ENCODE results near the gene SMARCA4.
"Not testable (repeated sequence)": the region's sequence is repeated elsewhere in the genome, so short reads cannot be mapped to it uniquely, and the experiment has no call there.

Gene SMARCA4

DNA sequence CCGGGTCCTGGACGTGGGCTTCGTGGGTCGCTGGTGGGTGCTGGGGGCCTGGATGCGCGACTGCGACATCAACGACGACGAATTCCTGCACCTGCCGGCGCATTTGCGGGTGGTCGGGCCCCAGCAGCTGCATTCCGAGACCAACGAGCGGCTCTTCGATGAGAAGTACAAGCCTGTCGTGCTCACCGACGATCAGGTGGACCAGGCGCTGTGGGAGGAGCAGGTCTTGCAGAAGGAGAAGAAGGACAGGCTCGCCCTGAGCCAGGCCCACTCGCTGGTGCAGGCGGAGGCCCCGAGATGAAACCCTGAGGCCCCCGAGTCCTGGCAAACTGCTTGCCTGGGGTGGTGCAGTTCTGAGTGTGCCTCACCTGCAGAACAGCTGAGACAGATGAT lies 31.4 kb upstream of the SMARCA4 start:
- DNase-seq = no peak

DNA sequence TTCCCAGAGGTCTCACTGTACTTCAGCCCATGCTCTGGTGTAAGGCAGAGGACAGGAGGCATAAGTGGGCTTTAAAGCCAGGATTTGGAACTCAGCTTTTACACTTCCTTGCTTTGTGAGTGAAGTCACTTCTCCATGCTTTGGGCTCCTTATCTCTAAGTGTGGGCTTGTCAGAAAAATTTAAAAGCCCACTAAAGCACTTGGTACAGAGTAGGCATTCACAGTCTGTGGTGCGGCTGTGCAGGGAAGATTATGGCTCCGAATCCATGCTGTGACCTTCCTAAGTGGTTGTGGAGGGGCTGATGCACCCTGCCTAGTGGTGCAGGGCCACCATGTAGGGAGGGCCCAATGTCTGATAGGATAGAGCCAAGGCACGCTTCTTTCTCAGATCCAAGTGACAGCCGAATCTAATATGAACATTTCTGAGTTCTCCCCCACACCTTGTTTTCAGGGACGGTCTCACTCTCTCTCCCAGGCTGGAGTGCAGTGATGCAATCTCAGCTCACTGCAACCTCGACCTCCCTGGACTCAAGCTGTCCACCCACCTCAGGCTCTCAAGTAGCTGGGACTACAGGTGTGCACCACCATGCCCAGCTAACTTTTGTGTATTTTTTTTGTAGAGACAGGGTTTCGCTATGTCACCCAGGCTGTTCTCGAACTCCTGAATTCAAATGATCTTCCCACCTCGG lies 25.3 kb upstream of the SMARCA4 start:
- no peak for DNase-seq

GRCh38 chr19:10936661-10937084 lies 24.2 kb upstream of the SMARCA4 start:
- DNase-seq = peak; percentile 77

- not testable (repeated sequence) for DNase-seq
Measured at GRCh38 chr19:10941649-10942048, 19.2 kb upstream of the SMARCA4 start.

DNA sequence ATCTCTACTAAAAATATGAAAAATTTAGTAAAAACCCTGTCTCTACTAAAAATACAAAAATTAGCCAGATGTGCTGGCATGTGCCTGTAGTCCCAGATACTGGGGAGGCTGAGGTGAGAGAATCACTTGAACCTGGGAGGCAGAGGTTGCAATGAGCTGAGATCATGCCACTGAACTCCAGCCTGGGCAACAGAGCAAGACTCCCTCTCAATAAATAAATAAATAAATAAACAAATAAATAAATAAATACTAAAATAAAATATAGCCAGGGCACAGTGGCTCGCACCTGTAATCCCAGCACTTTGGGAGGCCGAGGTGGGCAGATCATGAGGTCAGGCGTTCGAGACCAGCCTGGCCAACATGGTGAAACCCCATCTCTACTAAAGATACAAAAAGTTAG lies 17.4 kb upstream of the SMARCA4 start:
- not testable (repeated sequence) for DNase-seq

GRCh38 chr19:10945264-10945663 lies 15.6 kb upstream of the SMARCA4 start:
- DNase-seq = no peak

GRCh38 chr19:10946958-10947657 lies 13.7 kb upstream of the SMARCA4 start:
- no peak for DNase-seq

DNA sequence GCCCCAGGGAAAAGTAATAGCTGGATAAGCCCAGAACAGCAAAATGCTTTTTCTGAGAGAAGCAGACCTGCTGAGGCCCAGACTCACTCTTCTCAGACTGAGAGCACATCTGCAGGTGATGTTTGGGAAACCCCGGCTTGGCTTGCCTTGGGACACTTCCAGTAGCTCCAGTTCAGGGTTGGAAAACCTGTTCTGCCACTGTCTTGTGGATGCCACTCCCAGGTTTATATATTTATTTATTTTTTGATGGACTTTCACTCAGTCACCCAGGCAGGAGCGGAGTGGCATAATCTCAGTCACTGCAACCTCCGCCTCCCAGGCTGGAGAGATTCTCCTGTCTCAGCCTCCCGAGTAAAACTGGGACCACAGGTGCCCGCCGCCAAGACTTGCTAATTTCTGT lies 8.0 kb upstream of the SMARCA4 start:
- DNase-seq = no peak

DNA sequence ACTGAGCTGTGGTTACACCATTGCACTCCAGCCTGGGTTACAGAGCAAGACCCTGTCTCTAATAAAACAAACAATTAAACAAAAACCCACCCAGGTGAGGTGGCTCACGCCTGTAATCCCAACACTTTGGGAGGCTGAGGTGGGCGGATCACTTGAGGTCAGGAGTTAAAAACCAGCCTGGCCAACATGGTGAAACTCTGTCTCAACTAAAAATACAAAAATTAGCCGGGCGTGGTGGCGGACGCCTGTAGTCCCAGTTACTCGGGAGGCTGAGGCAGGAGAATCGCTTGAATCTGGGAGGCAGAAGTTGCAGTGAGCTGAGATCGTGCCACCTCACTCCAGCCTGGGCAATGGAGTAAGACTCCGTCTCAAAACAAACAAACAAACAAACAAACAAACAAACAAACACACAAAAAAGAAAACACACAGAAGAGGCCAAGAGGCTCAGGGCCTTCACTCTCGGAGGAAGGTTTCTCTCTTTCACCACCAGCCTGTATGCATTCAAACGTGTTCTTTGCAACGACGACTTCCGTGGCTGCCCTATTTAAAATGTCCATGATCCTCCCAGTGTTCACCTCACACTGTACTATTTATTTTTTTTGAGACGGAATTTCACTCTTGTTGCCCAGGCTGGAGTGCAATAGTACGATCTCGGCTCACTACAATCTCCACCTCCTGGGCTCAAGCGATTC lies 1.4 kb upstream of the SMARCA4 start:
- DNase-seq = not testable (repeated sequence)

DNA sequence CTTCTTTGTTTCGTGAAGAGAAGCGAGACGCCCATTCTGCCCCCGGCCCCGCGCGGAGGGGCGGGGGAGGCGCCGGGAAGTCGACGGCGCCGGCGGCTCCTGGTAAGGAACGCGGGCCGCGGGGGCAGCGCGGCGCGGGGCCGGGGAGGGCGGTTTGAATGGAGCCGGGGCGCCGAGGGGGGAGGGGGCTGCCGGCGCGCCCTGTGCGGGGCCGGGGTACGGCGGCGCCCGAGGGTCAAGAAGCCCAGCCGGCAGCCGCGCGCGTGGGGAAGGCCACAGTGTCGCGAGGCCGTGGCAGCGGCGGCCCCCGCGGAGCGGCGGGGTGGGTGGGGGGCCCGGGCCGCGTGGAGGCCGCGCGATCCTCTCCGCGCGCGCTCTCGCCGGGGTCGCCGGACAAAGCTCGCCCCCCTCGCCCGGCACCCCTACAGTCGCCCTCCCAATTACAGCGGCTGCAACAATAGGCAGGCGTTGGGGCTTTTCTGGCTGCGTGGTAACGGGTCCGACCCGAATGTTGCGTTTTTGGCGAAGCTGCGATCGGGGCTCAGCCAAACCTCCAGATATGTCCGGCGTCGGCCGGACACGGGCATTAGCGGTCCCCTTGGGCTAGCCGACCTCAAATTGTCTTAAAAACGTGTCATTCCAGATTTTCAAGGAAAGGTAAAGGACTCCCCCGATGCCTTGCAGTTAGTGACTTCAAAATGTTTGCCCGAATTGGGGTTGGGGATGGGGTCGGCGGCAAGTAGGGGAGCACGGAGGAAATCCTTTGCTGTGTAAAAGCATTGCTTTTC lies 437 bp downstream of the SMARCA4 start:
- peak; percentile 49 for DNase-seq

DNA sequence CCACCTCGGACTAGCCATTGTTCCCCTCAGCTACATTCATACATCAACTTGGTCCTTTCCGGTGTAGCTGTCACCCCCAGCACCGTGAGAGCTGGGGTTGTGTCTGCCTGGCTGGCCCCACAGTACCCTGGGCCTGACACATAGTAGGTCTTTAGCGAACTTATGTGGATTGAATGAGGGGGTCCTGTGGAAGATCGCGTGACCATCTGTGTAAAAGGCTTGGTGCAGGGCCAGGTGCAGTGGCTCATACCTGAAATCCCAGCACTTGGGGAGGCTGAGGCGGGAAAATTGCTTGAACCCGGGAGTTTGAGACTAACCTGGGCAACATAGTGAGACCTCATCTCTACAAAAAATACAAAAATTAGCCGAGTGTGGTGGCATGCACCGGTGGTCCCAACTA lies 2.0 kb downstream of the SMARCA4 start:
- DNase-seq = no peak

DNA sequence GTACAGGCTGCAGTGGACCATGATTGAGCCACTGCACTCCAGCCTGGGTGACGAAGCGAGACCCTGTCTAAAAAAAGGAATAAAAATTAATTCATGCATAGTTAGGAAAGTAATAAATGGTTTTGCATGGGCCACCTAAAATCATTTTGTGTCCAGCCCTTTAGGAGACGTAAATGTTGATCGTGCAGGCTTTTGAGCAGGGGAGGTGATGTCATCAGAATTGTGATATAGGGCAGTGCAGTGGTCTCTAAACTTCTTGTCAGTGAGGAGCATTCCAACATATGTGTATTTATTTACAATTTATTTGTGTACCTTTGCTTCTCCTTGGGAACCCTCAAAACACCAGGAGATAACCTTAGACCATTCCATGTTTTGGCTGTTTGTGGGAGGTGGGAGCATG lies 3.0 kb downstream of the SMARCA4 start:
- no peak for DNase-seq

- DNase-seq = no peak
Measured at GRCh38 chr19:10964903-10965302, 4.1 kb downstream of the SMARCA4 start.

GRCh38 chr19:10965398-10965797 lies 4.6 kb downstream of the SMARCA4 start:
- no peak for DNase-seq

GRCh38 chr19:10966809-10967208 lies 6.0 kb downstream of the SMARCA4 start:
- no peak for DNase-seq

DNA sequence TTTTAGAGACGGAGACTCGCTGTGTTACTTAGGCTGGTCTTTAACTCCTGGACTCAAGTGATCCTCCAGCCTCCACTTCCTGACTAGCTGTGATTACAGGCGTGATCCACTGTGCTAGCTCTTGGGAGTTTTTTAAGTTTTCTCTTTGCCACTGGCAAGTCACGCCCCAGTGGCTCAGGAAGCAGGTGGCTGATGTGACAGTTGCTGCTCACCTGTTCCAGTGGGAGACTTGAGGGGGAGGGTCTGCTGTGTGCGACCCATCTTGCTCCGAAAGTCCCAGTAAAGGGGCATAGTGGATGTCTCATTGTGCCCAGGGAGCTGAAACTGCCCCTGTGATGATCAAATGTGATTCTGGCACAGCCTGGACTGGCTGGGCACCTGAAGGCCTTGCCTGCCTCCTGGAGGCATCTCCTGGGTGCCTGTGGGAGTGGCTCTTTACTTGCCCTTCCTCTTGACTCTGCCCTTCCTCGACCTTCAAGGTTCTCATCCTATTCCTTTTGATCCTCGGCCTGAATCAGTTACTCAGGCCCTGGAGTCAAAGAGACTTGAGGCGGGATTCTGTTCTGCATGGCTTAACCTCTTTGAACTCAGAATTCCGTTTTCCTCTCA lies 7.8 kb downstream of the SMARCA4 start:
- DNase-seq = no peak

- no peak for DNase-seq
Measured at GRCh38 chr19:10971107-10971726, 10.4 kb downstream of the SMARCA4 start.

GRCh38 chr19:10975374-10976130 lies 14.7 kb downstream of the SMARCA4 start:
- DNase-seq = no peak

GRCh38 chr19:10976131-10976892 lies 15.5 kb downstream of the SMARCA4 start:
- no peak for DNase-seq

- no peak for DNase-seq
Measured at GRCh38 chr19:10977742-10978092, 16.9 kb downstream of the SMARCA4 start.

DNA sequence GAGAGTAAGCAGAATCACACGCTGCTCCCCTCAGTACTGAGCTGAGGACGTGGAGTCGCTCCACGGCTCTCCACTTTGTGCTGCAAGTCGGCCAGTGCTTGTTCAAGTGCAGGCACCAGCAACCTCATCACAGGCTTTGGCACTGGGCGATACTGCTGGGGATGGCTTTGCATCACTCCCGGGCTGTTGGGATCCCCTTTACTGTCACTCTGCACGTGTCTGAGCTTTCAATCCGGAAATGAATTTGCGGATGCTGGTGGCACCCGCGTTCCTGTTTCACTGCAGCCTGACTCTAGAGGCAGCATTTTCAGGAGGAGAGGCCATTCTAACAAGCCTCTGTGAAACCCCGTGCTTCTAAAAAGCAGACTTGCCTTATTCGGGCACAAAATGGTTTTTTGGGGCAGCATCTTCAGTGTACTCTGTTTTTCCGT lies 19.1 kb downstream of the SMARCA4 start:
- DNase-seq = no peak

Data from NCI-H774 (cell line).